Trophoblast cell (in vitro differentiated cells and primary cell): Measurements from ENCODE around the gene ZNF613.

Experiments used
- DNase-seq, 2 donors: peaks; one replicate each; pipeline ENCODE4 v3.0.0-alpha.2; 2016
- H2AFZ ChIP-seq: 2 replicates; pipeline ENCODE4 v1.6.1; 2013; ENCODE audit warnings: low read length, moderate library complexity, mild to moderate bottlenecking; ENCODE audit not compliant: insufficient read depth, poor library complexity
- H2AK5ac ChIP-seq: 2 replicates; pipeline ENCODE4 v1.6.1; 2013; ENCODE audit warnings: mild to moderate bottlenecking, low read length
- H2BK120ac ChIP-seq: 2 replicates; pipeline ENCODE4 v1.6.1; 2013; ENCODE audit warnings: low read length, mild to moderate bottlenecking, moderate library complexity; ENCODE audit not compliant: insufficient read depth, poor library complexity
- H2BK12ac ChIP-seq: 2 replicates; pipeline ENCODE4 v1.6.1; 2013; ENCODE audit warnings: mild to moderate bottlenecking, low read length, moderate library complexity
- H2BK5ac ChIP-seq: 2 replicates; pipeline ENCODE4 v1.6.1; 2013; ENCODE audit warnings: low read length, low read depth, moderate library complexity, mild to moderate bottlenecking; ENCODE audit not compliant: poor library complexity
- H3K14ac ChIP-seq: 2 replicates; pipeline ENCODE4 v1.6.1; 2013; ENCODE audit warnings: mild to moderate bottlenecking, low read length
- H3K18ac ChIP-seq: 2 replicates; pipeline ENCODE4 v1.6.1; 2013; ENCODE audit warnings: mild to moderate bottlenecking, low read length
- H3K23ac ChIP-seq: 2 replicates; pipeline ENCODE4 v1.6.1; 2013; ENCODE audit warnings: low read length
- H3K27ac ChIP-seq: 2 replicates; pipeline ENCODE4 v1.5.1; 2013; ENCODE audit warnings: low read depth, mild to moderate bottlenecking, inconsistent platforms, low read length, moderate library complexity
- H3K27me3 ChIP-seq: 2 replicates; pipeline ENCODE4 v1.6.1; 2013; ENCODE audit warnings: inconsistent platforms, mild to moderate bottlenecking, low read length, moderate library complexity; ENCODE audit not compliant: insufficient read depth
- H3K36me3 ChIP-seq, 2 experiments: 1 replicate in 1 of 2; 2 replicates in 1 of 2; pipeline ENCODE4 v1.6.1; 2013; ENCODE audit warnings: low read length in 2 of 2, mild to moderate bottlenecking in 2 of 2, moderate library complexity in 1 of 2; ENCODE audit not compliant: insufficient read depth in 2 of 2, control insufficient read depth in 1 of 2
- H3K4ac ChIP-seq: 2 replicates; pipeline ENCODE4 v1.6.1; 2013; ENCODE audit warnings: low read depth, mild to moderate bottlenecking, low read length, moderate library complexity
- H3K4me1 ChIP-seq, 2 experiments: 1 replicate in 1 of 2; 2 replicates in 1 of 2; pipeline ENCODE4 v1.6.1; 2013; ENCODE audit warnings: low read length in 2 of 2, mild to moderate bottlenecking in 2 of 2, moderate library complexity in 1 of 2; ENCODE audit not compliant: insufficient read depth in 2 of 2, control insufficient read depth in 1 of 2
- H3K4me2 ChIP-seq: 2 replicates; pipeline ENCODE4 v1.6.1; 2013; ENCODE audit warnings: inconsistent platforms, mild to moderate bottlenecking, low read length, moderate library complexity
- H3K4me3 ChIP-seq: 2 replicates; pipeline ENCODE4 v1.5.1; 2013; ENCODE audit warnings: mild to moderate bottlenecking, low read depth, low read length, inconsistent platforms
- H3K79me1 ChIP-seq: one replicate; pipeline ENCODE4 v1.6.1; 2013; ENCODE audit warnings: low read length
- H3K79me2 ChIP-seq: 2 replicates; pipeline ENCODE4 v1.6.1; 2013; ENCODE audit warnings: low read length, mild to moderate bottlenecking; ENCODE audit not compliant: control insufficient read depth, insufficient read depth, poor library complexity
- H3K9ac ChIP-seq: 2 replicates; pipeline ENCODE4 v1.6.1; 2013; ENCODE audit warnings: mild to moderate bottlenecking, low read length
- H3K9me3 ChIP-seq: 2 replicates; pipeline ENCODE4 v1.6.1; 2013; ENCODE audit warnings: low read depth, mild to moderate bottlenecking, control low read depth, inconsistent platforms, low read length; ENCODE audit not compliant: insufficient read depth
- H4K12ac ChIP-seq: 2 replicates; pipeline ENCODE4 v1.6.1; 2013; ENCODE audit warnings: low read depth, mild to moderate bottlenecking, low read length, moderate library complexity
- H4K8ac ChIP-seq: 2 replicates; pipeline ENCODE4 v1.6.1; 2013; ENCODE audit warnings: low read depth, mild to moderate bottlenecking, low read length, moderate library complexity
- H4K91ac ChIP-seq: one replicate; pipeline ENCODE4 v1.6.1; 2013; ENCODE audit warnings: low read depth, mild to moderate bottlenecking, low read length, moderate library complexity
- WGBS: extraction: QIAGEN DNeasy Blood & Tissue Kit; methylation state at CpG from one replicate; pipeline ENCODE4 v1.1.7; 2013; ENCODE audit warnings: missing lambda C conversion rate; ENCODE audit not compliant: insufficient read length, insufficient coverage; ENCODE audit errors: extremely low coverage; 5-methylcytosine and 5-hydroxymethylcytosine counted together

ZNF613 gene

GRCh38 chr19:51938936-51939335 is 11.7 kb downstream of the ZNF613 start:
- Histone ChIP-seq H3K18ac (no peak overlapping the region), H4K12ac (no peak overlapping the region), H3K9me3 (peaks cover 12% of the 10 kb centered on the region), H2BK12ac (no peak overlapping the region), H3K4me2 (no peak overlapping the region), H3K4me3 (no peak overlapping the region), H2AK5ac (no peak overlapping the region), H2BK5ac (no peak overlapping the region), H3K36me3 (peaks cover 36 to 52% of the 10 kb centered on the region in 2 experiments), H2AFZ (no peak overlapping the region), H3K27me3 (no peaks in the 10 kb centered on the region), H4K91ac (no peak overlapping the region), H4K8ac (no peak overlapping the region), H3K79me2 (no peaks in the 10 kb centered on the region), H3K4me1 (no peaks in the 10 kb centered on the region), H3K4ac (no peak overlapping the region), H3K27ac (no peak overlapping the region), H3K14ac (no peak overlapping the region), H3K9ac (no peak overlapping the region), H3K79me1 (no peaks in the 10 kb centered on the region), H3K23ac (no peak overlapping the region), H2BK120ac (no peak overlapping the region)
- no CpG with 5 or more reads among the region's 2 CpGs for WGBS
- no peak for DNase-seq

GRCh38 chr19:51944798-51945552 is 17.7 kb downstream of the ZNF613 start:
- Histone ChIP-seq H3K36me3 (peaks cover 21 to 40% of the 10 kb centered on the region in 2 experiments), H3K27ac (no peak overlapping the region), H3K9me3 (peaks cover 29% of the 10 kb centered on the region), H3K23ac (no peak overlapping the region), H3K14ac (no peak overlapping the region), H2AK5ac (no peak overlapping the region), H2BK12ac (no peak overlapping the region), H3K79me2 (no peaks in the 10 kb centered on the region), H3K4me2 (no peak overlapping the region), H4K91ac (no peak overlapping the region), H3K79me1 (no peaks in the 10 kb centered on the region), H3K18ac (no peak overlapping the region), H4K8ac (no peak overlapping the region), H2AFZ (no peak overlapping the region), H3K4me1 (no peaks in the 10 kb centered on the region), H3K9ac (no peak overlapping the region), H2BK120ac (no peak overlapping the region), H3K27me3 (no peaks in the 10 kb centered on the region), H3K4ac (no peak overlapping the region), H3K4me3 (no peak overlapping the region), H4K12ac (no peak overlapping the region), H2BK5ac (no peak overlapping the region)
- no CpG with 5 or more reads among the region's 7 CpGs for WGBS
- no peak for DNase-seq

GRCh38 chr19:51946602-51947001 is 19.3 kb downstream of the ZNF613 start:
- Histone ChIP-seq H3K27ac (no peak overlapping the region), H3K79me2 (no peaks in the 10 kb centered on the region), H3K79me1 (no peaks in the 10 kb centered on the region), H2BK12ac (no peak overlapping the region), H3K14ac (no peak overlapping the region), H3K4me2 (no peak overlapping the region), H4K91ac (no peak overlapping the region), H3K27me3 (no peaks in the 10 kb centered on the region), H3K4me3 (no peak overlapping the region), H3K9ac (no peak overlapping the region), H2BK5ac (no peak overlapping the region), H2AFZ (no peak overlapping the region), H3K9me3 (peaks cover 25% of the 10 kb centered on the region), H2BK120ac (no peak overlapping the region), H3K36me3 (peaks cover 11 to 26% of the 10 kb centered on the region in 2 experiments), H2AK5ac (no peak overlapping the region), H3K4ac (no peak overlapping the region), H4K8ac (no peak overlapping the region), H4K12ac (no peak overlapping the region), H3K4me1 (no peaks in the 10 kb centered on the region), H3K18ac (no peak overlapping the region), H3K23ac (no peak overlapping the region)
- whole genome bisulfite sequencing, result no CpG with 5 or more reads among the region's 1 CpG
- no peak for DNase-seq

- Histone ChIP-seq H4K91ac (no peak overlapping the region), H3K36me3 (peaks cover 5 to 14% of the 10 kb centered on the region in 2 experiments), H3K9ac (peak overlapping the region; percentile 52), H3K79me2 (no peaks in the 10 kb centered on the region), H4K12ac (no peak overlapping the region), H2AFZ (no peak overlapping the region), H3K27me3 (no peaks in the 10 kb centered on the region), H3K14ac (no peak overlapping the region), H3K4me2 (no peak overlapping the region), H2BK5ac (no peak overlapping the region), H2BK12ac (no peak overlapping the region), H2BK120ac (no peak overlapping the region), H3K79me1 (no peaks in the 10 kb centered on the region), H3K9me3 (peaks cover 21% of the 10 kb centered on the region), H3K4me1 (no peaks in the 10 kb centered on the region), H2AK5ac (no peak overlapping the region), H4K8ac (no peak overlapping the region), H3K23ac (no peak overlapping the region), H3K18ac (no peak overlapping the region), H3K4me3 (peak overlapping the region; percentile 45), H3K4ac (no peak overlapping the region), H3K27ac (no peak overlapping the region)
- no peak for DNase-seq
- no CpG with 5 or more reads among the region's 25 CpGs for WGBS
These were observed 21.7 kb downstream of the ZNF613 start for GRCh38 chr19:51948975-51949374.
